NCI-H1092 treated with DMSO at 0.1 percent for 48 hours (cell line): ENCODE results near the gene NDUFV3.
"Not testable (repeated sequence)": the region's sequence is repeated elsewhere in the genome, so short reads cannot be mapped to it uniquely, and the experiment has no call there.

Experiments used
- DNase-seq: peaks from one replicate; lab custom pipeline; 2025; lab: John Stamatoyannopoulos, UW

Gene NDUFV3

DNA sequence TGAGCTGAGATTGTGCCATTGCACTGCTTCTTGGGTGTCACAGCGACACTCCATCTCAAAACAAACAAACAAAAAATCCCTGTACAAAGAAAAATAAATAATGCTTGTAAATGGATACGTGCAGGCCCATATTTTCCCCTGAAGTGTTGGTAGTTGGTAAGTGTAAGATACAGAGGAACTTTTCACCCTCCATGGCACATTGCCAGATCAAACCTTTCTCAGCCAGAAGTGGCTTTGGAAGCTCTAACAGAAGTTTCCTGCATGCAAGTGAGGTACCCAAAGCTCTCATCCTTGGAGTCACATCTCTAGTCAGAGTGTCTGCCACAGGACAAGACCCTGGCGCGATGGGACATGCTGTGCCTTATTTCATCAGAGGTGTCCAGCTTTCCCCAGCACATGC lies 7.3 kb downstream of the NDUFV3 start:
- DNase-seq, result no peak

DNA sequence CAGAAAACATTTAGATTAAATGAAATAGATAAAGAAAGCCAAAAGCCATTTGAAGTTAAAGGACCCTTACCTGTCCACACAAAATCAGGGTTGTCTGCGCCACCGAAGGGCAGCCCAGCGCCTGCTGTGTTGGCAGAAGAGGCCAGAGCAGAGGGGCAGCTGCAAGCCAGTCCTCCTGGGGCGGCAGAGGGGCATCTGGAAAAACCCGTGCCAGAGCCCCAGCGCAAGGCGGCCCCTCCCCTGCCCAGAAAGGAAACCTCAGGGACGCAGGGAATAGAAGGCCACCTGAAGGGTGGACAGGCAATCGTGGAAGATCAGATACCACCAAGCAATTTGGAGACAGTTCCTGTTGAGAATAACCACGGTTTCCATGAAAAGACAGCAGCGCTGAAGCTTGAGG lies 10.7 kb downstream of the NDUFV3 start:
- no peak for DNase-seq

DNA sequence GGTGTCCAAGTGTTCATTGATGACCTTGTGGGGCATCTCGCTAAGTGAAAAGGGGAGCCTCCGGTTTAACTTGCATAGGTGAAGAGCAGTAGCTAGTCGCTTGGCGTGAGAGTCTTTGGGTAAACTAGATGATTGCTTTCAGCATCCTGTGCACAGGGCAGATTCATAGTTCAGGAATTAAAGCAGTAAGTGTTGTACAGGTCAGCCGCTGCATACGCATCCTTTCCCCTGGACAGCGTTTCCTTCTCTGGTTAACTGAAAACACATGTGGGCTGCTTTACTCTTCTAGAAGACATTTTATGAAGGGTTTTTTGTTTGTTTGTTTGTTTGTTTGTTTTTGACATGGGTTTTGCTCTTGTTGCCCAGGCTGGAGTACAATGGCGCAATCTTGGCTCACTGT lies 12.1 kb downstream of the NDUFV3 start:
- no peak for DNase-seq

DNA sequence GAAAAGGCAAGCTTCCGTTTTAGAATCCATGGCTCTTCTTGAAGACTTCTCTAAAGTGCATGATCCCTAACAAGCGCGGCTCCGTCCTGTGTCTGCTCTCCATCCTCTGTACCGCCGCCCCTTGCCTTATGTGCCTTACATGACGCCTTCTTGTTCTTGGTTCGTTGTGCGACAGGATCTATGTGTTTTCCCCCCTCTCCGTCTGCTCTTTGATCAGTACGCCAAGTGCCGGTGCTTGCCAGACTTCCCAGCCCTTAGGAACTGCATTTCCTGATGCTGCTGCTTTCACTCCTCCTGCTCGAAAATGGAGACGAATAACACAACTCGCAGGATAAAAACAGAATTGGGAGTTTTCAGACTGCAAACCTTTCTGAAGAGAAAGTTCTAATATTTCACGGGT lies 13.1 kb downstream of the NDUFV3 start:
- DNase-seq, result no peak

DNA sequence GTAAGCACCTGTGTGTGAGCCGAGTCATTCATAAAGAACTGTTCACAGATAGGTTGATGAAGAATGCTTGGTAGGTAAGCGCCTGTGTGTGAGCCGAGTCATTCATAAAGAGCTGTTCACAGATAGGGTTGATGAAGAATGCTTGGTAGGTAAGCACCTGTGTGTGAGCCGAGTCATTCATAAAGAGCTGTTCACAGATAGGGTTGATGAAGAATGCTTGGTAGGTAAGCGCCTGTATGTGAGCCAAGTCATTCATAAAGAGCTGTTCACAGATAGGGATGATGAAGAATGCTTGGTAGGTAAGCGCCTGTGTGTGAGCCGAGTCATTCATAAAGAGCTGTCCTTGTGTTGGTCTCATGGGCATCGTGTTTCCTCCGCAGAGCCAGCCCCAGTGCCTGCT lies 15.4 kb downstream of the NDUFV3 start:
- DNase-seq, result not testable (repeated sequence)

DNA sequence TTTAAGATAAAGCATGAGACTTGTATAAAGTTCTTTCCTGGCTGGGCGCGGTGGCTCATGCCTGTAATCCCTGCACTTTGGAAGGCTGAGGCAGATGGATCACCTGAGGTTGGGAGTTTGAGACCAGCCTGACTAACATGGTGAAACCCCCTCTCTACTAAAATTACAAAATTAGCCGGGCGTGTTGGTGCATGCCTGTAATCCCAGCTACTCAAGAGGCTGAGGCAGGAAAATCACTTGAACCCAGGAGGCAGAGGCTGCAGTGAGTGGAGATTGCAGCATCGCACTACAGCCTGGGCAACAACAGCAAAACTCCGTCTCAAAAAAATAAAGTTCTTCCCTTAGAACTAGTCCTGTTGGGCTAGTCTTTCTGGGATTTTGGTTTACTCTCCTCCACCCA lies 18.8 kb downstream of the NDUFV3 start:
- not testable (repeated sequence) for DNase-seq

DNA sequence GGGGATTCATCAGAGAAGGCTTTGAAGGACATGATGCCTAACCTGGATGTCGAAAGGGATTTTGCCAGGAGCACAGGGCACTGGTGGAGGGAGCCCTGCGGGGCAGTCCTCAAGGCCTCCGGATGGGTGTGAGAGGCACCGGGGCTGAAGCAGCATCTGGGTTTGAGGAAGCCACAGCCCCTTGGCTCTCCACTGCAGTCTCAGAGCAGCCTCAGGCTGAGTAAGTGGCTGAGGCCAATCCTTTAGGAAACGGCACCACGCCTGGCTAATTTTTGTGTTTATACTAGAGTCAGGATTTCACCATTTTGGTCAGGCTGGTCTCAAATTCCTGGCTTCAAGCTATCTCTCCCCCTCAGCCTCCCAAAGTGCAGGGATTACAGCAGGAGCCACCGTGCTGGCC lies 20.4 kb downstream of the NDUFV3 start:
- DNase-seq, result no peak

DNA sequence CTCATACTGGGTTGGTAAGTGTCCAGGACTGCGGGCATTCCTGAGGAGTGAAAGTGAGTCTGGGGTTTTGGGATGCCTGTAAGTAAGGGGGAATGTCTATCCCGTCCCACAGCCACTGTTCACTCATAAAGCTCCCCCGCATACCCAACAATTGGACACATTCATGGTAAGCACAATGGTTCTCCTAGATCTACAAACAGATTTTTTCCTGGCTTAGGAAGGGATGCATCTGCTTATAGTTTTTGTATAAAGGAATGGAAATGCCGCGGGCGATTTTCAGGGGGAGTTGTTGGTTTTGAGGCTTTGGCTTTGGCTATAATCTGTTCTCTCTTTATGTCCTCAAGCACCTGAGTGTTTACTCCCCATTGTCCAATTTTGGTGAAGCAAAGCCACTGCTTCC lies 25.2 kb downstream of the NDUFV3 start:
- no peak for DNase-seq

DNA sequence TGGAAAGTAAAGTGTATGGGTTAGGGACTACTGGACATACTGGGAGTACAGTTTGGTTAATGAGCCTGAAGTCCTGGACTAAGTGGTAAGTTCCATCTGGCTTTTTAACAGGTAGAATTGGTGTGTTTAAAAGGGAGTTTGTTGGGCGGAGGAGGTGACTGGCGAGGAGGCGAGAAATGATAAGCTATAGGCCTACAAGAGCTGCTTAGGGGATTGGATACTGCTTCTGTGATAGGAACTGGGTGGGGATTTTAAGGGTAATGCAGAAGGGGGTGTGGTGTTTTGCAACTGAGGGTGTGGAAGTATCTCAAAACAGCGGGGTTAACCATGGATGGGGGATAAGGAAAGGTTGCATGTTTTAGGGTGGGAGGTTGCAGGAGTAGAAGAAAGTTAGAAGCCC lies 28.8 kb downstream of the NDUFV3 start:
- no peak for DNase-seq

DNA sequence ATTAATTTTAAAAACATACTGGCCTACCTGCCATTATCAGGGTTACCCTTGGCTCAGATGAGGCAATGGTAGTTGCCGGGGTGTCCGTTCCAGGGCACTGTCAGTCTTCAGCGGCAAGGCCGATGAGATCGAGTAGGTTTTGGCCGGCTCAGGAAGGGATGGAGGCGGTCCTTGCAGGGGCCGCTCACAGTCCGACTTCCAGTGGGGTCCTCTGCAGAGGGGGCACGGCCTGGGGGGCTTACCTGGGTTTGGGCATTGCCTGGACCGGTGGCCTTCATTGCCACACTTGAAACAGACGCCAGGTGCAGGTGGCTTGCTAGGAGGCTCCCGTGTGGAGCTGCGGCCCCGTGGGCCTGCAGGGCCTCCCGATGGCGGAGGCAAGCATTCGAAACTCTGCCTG lies 29.8 kb downstream of the NDUFV3 start:
- no peak for DNase-seq

DNA sequence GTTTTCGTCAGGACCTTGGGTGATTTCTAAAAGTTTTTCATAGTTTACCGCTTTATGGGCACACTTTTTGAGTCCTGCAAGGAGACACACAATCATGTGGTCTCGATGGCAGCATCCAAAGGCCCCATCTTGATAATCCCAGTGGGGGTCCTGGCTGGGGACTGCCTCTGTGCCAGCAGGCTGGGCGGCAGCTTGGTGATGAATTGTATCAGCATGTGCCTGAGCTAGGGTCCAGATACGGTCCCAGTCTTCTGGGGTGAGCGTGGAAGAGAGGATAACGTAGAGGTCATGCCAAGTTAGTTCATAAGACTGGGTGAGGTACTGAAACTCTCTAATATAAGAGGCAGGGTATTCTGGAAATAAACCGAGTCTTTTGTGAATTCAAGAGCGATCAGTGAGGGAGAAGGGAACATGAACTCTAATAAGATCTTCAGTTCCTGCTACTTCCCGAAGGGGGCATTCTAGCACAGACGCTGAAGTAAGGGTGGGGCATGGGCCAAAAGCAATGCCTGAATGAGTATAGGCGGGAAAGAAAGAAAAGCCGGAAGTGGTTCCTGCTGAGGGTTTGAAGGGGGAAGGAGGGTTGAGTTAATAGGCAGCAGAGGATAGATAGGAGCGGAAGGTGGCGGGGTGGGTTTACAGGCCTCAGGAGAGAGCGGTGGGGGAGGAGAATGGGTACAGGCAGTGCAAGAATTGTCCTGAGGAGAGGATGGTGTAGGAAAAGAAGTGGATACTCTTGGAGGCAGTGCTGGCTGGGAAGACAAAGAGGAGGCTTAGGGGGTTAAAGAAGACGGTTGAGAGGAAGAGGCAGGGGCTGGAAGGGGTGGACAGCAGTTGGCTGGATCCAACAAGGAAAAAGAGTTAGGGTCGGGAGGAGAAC lies 30.7 kb downstream of the NDUFV3 start:
- peak; percentile 96 for DNase-seq

DNA sequence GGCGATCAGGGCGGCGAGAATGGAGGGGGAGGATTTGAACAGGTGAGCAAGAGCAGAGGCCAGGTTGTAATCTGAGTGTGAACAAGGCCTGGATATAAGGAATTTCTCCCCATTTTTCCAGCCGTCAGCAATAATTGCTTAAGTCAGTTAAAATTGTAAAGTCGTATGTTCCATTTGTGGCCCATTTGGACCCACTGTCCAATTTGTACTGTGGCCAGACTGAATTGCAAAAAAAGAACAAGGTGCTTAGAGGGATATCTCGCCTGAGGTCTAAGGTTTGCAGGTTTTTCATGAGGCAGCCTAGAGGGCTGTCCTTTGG lies 31.3 kb downstream of the NDUFV3 start:
- DNase-seq, result no peak

DNA sequence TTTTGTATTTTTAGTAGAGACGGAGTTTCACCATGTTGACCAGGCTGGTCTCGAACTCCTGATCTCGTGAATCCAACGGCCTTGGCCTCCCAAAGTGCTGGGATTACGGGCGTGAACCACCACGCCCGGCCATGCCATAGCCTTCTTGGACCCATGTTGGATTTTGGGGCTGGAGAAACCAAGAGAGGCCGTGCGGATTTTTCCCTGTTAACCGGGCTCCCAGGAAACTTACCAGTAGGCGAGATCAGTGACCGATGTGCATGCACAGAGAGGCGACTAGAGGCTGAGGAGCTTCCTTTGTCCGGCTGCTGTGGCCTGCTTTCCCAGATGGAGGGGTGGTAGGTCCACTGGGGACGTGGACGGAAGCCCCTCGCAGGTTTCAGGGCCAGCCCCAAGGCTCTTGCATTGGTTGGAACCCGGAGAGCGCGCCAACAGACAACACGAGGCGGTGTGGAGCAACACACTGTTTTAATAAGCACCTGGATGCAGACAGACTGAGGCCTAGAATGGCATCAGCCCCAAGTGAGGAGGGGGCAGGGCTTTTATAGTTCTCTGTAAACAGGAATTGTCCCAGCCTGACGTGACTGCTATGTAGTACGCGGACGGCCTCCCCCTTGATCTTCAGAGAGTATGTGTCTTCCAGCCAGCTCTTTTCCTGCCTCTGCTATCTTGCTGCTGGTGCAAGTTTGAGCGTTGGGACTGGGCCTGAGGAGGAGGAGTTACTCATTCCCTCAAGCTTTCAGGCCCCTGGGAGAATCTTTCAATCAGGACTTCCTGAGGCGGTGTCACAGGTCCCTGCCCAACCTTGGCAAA lies 32.2 kb downstream of the NDUFV3 start, which contains the start of gene ERVH48-1:
ERVH48-1 (minus strand) TSS at position 517 of the 813 bp plus-strand sequence. CDS start 6,624 bp downstream, outside the sequence.
- DNase-seq, result no peak

DNA sequence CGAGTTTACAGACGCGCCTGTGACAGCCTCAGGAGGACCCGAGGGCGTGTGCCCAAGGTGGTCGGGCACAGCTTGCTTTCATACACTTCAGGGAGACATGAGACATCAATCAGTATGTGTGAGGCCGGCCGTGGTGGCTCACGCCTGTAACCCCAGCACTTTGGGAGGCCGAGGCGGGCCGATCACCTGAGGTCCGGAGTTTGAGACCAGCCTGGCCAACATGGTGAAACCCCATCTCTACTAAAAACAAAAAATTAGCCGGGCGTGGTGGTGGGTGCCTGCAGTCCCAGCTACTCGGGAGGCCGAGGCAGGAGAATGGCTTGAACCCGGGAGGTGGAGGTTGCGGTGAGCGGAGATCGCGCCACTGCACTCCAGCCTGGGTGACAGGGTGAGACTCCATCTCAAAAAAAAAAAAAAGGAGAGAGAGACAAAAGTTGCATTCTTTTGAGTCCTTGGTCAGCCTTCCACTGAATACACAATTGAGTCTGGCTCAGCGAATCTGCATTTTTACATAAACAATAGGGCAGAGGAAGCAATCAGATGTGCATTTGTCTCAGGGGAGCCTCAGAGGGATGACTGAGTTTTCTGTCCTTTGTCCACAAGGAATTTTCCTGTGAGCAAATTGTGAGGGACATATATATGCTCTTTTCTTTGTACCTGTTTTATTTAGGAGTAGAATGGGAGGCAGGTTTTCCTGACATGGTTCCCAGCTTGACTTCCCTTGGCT lies 34.5 kb downstream of the NDUFV3 start:
- DNase-seq, result not testable (repeated sequence)

DNA sequence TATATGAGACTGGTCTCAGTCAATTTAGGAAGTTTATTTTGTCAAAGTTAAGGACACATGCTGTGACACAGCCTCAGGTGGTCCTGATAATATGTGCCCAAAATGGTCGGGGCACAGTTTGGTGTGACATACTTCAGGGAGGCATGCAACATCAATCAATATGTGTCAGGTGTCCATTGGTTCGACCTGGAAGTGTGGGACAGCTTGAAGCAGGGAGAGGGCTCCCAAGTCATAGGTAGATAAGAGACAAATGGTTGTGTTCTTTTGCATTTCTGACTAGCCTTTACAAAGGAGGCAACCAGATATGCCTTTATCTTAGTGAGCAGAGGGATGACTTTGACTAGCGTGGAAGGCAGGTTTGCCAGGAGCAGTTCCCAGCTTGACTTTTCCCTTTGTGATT lies 36.9 kb downstream of the NDUFV3 start:
- no peak for DNase-seq

DNA sequence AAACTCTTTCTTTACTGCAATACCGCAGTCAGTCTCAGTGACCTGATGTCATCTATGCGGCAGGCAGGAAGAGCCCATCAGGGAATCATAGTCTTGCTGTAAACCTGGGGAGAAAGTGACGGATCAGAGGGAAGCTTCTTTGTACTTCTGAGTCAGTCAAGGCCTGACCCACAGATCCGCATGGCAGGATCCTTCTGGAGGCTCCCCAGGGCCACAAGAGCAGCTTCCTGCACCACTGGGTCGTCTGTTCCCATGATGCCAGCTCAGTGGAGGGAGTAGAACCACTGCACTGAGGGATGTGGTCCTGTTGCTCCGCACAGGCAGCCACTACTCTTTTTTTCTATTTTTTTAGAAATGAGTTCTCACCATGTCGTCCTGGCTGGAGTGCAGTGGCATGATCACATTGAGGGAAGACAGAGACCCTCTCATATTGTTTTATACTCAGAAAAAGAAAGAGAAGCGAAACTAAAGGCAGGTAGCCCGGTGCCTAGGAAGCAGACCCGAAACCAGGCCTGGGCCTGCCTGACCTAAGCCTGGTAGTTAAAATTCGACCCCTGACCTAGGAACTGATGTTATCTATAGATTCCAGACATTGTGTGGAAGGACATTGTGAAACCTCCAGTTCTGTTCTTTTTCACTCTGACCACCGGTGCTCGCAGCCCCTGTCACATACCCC lies 38.6 kb downstream of the NDUFV3 start:
- no peak for DNase-seq

DNA sequence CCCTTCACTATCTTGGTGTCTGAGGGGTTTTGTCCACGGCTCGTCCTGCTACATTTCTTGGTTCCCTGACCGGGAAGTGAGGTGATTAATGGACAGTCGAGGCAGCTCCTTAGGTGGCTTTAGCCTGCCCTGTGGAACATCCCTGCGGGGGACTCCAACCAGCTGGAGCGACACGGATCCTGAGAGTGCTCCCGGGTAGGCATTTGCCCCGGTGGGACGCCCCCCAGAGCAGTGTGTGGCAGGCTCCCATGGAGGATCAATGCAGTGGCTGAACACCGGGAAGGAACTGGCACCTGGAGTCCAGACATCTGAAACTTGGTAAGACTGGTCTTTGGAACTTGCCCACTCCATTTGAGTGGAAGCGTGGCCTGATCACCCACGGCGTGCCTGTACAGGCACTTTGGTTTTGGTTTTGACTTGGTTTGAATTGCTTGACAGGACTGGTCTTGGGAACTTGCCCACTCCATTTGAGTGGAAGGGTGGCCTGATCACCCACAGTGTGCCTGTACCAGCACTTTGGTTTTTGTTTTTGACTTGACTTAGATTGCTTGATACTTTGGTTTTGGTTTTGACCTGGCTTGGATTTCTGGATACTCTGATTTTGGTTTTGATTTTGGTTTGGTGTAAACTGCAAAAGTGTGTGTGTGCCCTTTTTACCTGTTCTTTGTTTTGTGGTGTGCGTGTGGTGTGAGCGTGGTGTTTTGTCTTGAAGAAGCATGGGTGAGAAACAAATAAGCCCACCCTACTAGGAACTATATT lies 39.4 kb downstream of the NDUFV3 start:
- DNase-seq, result not testable (repeated sequence)

DNA sequence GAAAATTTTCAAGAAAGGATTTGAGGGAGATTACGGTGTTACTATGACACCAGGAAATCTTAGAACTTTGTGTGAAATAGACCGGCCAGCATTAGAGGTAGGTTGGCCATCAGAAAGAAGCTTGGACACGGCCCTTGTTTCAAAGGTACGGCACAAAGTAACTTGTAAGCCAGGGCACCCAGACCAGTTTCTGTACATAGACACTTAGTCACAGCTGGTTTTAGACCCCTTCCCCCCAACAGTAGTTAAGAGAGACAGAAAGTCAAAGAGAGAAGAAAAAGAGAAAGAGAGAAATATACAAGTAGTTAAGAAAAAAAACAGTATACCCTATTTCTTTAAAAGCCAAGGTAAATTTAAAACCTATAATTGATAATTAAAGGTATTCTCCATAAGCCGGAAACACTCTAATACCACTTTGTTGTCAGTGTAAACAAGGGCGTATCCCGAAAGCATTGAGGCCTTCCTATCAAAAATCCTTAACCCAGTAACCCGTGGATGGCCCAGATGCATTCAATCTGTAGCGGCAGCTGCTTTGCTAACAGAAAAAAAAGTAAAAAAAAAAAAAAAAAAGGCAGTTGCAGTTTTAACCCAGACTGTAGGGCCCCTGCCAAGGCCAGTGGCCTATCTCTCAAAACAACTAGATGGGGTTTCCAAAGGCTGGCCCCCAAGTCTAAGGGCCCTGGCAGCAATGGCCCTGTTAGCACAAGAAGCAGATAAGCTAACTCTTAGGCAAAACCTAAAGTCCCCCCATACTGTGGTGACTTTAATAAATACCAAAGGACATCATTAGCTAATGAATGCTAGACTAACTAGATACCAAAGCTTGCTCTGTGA lies 40.2 kb downstream of the NDUFV3 start:
- not testable (repeated sequence) for DNase-seq

DNA sequence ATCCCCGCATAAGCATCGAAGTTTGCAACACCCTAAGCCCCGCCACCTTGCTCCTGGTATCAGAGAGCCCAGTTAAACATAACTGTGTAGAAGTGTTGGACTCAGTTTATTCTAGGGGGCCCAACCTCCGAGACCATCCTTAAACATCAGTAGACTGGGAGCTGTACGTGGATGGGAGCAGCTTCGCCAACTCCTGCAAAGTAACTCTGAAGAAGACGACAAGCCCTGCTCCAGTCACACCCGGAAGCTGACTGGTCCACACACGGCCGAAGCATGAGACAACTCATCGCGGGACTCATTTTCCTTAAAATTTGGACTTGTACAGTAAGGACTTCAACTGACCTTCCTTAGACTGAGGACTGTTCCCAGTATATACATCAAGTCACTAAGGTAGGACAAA lies 40.9 kb downstream of the NDUFV3 start:
- DNase-seq, result not testable (repeated sequence)

DNA sequence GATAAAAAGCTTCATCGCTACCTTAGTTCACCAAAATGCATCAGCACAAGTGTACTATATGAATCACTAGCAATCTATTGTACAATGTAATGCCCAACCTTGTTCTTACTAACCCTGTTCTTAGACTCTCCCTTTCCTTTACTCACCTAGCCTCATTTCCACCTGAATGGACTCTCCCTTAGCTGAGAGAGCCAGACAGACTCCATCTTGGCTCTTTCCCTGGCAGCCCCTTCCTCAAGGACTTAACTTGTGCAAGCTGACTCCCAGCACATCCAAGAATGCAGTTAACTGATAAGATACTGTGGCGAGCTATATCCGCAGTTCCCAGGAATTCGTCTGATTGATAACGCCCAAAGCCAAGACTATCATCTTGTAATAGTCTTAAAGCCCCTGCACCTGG lies 43.3 kb downstream of the NDUFV3 start:
- not testable (repeated sequence) for DNase-seq
